HG03457 (cell line): ENCODE results near the gene VPS35L.

ENCODE experiments used
- ATAC-seq: cut with Tn5 transposase; IDR thresholded peaks from one replicate; pipeline ENCODE4 v1.9.1; 2021; ENCODE audit warnings: moderate number of reproducible peaks; ENCODE audit not compliant: unreplicated experiment

Gene VPS35L

GRCh38 chr16:19595043-19595767 is 39.7 kb downstream of the VPS35L start:
- ATAC-seq = no peak

- ATAC-seq = no peak
Observed at GRCh38 chr16:19598805-19599510, 43.5 kb downstream of the VPS35L start.

- no peak for ATAC-seq
Observed at GRCh38 chr16:19599968-19600716, 44.6 kb downstream of the VPS35L start.

- no peak for ATAC-seq
Observed at GRCh38 chr16:19601083-19601976, 45.8 kb downstream of the VPS35L start.

- ATAC-seq = no peak
Observed at GRCh38 chr16:19604911-19605310, 49.4 kb downstream of the VPS35L start.

GRCh38 chr16:19605701-19606100 is 50.2 kb downstream of the VPS35L start:
- ATAC-seq = no peak

- no peak for ATAC-seq
Observed at GRCh38 chr16:19607616-19608280, 52.2 kb downstream of the VPS35L start.

GRCh38 chr16:19609359-19609758 is 53.9 kb downstream of the VPS35L start:
- ATAC-seq = no peak

GRCh38 chr16:19610200-19610599 is 54.7 kb downstream of the VPS35L start:
- no peak for ATAC-seq

GRCh38 chr16:19613834-19614233 is 58.3 kb downstream of the VPS35L start:
- no peak for ATAC-seq

GRCh38 chr16:19616241-19616640 is 60.7 kb downstream of the VPS35L start:
- ATAC-seq = no peak

GRCh38 chr16:19618876-19619275 is 63.4 kb downstream of the VPS35L start:
- ATAC-seq = no peak

- ATAC-seq = no peak
Observed at GRCh38 chr16:19621445-19621844, 65.9 kb downstream of the VPS35L start.

- no peak for ATAC-seq
Observed at GRCh38 chr16:19625039-19625438, 69.5 kb downstream of the VPS35L start.

- ATAC-seq = no peak
Observed at GRCh38 chr16:19636436-19637267, 81.1 kb downstream of the VPS35L start.

GRCh38 chr16:19639986-19640421 is 84.5 kb downstream of the VPS35L start:
- no peak for ATAC-seq

- ATAC-seq = no peak
Observed at GRCh38 chr16:19642501-19642900, 87.0 kb downstream of the VPS35L start.

- ATAC-seq = no peak
Observed at GRCh38 chr16:19644877-19645276, 89.4 kb downstream of the VPS35L start.

GRCh38 chr16:19645557-19645981 is 90.1 kb downstream of the VPS35L start:
- no peak for ATAC-seq
